ENCODE data around the gene CAPZA3.
"Not testable (repeated sequence)": the region's sequence is repeated elsewhere in the genome, so short reads cannot be mapped to it uniquely, and the experiment has no call there.

The CAPZA3 gene

GRCh38 chr12:18737819-18738218 is at the start of gene CAPZA3, which contains the start of gene PLCZ1:
TSS of gene CAPZA3 (plus strand) at chr12:18738119. CDS start at chr12:18738269, 150 bp downstream.
TSS of gene PLCZ1 (minus strand) at chr12:18738012. CDS start at chr12:18737371, 641 bp downstream.
- DNase-seq = no peak

- DNase-seq = no peak
Measured at GRCh38 chr12:18689771-18690170, 48.1 kb upstream of the CAPZA3 start.

DNA sequence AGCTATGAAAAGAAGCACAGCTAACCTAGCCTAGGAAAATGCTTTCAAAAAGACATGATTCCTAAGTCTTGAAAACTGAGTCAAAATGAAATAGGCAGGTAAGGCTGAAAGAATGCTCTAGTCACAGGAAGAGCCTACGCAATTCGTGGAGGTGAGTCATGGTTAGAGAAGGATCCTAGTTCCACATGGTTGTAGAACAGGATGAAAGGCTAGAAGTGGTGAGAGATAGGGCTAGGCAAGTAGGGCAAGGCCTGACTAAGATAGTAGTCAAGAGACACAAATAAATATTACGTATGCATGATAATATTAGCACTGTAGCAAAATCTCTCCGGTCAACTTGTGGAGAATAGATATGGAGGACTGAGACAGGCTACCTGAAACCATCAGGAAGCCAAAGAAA is 47.3 kb upstream of the CAPZA3 start:
- no peak for DNase-seq

DNA sequence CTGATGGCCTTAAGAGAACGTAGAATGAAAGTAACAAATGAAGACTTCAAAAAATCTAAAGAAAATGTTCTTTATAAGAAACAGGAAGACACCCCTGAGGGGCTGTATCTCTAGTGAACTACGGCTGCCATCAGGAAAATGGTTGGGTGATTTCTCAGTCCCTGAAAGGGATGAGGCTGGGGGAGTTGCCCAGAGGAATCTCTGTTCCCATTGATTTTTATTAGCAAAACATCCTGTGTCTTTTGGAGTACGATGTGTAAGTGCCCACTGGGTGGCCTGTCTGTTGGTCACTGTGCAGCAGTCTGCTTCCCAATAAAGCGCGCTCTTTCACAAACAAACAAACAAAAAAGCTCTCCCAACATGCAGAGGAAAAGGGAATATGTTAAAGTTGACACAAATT is 43.9 kb upstream of the CAPZA3 start:
- DNase-seq = not testable (repeated sequence)

DNA sequence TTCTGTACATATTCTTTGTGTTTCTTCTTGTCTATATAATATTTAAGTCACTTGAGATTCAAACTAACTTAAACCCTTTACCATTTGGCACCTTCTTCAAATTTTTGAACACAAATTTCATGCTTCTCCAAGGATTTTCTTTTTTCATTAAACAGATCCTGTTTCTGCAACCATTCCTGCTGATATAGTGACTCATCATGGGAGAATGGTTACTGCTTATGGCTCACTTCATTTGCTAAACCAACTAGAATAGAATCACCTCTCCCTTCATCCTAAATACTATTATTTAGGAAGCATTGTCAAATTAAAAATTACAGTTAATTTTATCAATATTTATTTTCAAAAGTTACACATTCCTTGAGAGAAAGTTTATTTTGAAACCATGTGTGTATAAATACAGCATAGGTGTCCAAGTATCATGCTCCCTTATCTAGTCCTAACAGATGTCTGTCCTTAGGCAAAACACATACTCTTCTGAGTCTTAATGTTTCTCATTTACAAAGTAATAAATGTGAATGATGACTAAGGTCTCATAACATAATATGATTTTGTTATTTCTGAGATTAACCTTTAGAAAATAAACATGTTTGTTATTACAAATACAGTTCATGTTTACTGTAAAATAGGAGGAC is 40.8 kb upstream of the CAPZA3 start:
- DNase-seq = no peak

DNA sequence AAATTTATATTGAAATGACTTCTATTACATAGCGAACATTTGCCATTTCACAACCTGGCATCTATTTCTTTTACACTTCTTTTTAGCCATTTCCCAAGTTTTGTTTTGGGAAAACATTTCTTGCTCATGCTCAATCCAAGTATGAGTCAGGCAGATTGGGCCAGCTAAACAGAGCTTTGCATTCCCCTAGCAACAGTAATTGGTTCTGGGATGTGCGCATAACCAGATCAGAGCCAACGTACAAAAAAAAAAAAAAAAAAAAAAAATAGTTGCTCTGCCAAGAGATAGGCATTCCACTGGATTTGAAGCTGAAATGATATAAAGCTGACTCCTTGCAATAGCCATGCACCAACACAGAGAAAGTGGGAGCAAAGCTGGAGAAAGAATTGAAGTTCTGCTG is 37.6 kb upstream of the CAPZA3 start:
- DNase-seq = no peak

DNA sequence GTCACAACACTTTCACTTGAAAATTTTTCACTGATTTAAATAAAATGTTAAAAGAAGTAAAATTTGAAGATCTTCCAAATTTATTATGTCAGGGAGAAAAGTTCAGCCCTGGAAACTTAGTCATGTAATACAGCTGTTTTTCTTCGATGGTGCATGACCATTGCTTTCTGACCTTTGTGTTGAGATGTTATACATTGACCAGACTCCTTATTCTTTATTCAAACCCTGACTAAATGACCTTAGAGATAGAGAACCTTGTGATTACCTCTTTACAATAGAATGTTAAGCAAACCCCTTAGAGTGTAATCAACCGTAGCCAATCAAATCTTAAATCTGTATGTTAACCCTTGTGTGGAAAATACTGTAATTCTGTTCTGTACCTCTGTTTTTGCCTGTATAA is 34.6 kb upstream of the CAPZA3 start:
- DNase-seq = no peak

DNA sequence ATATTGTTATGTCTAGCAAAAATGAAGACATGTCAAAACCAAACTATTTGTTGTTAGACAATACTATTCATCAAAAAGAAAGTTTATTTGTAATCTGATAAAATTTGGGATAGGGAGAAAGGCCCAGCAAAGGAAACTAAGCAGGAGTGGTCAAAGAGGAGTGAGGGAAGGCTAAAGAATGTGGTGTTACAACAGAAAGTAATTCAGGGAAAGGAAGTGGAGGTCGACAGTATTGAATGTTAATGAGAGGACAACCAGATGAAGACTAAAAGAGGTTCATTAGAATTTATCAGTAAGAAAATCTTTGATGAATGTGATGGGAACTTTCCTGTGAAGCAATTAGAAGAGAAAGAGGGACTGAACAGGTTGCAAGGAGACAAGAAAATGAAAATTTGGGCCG is 34.0 kb upstream of the CAPZA3 start:
- no peak for DNase-seq

DNA sequence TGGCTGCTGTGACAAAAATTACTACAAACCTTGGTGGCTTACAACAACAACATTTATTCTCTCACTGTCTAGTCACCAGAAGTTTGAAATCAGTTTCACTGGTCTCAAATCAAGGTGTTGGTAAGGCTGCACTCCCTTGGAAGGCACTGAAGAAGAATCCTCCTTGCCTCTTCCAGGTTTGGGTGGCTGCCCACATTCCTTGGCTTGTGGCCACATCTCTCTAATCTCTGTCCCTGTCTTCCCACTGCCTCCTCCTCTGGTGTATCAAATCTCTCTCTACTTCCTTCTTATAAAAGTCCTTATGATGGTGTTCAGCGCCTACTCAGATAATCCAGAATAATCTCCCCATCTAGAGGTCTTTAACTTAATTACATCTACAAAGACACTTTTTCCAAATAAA is 31.1 kb upstream of the CAPZA3 start:
- no peak for DNase-seq

- DNase-seq = no peak
Measured at GRCh38 chr12:18716236-18716635, 21.7 kb upstream of the CAPZA3 start.

- DNase-seq = no peak
Measured at GRCh38 chr12:18718462-18718861, 19.5 kb upstream of the CAPZA3 start.

- no peak for DNase-seq
Measured at GRCh38 chr12:18719922-18720510, 17.9 kb upstream of the CAPZA3 start.

DNA sequence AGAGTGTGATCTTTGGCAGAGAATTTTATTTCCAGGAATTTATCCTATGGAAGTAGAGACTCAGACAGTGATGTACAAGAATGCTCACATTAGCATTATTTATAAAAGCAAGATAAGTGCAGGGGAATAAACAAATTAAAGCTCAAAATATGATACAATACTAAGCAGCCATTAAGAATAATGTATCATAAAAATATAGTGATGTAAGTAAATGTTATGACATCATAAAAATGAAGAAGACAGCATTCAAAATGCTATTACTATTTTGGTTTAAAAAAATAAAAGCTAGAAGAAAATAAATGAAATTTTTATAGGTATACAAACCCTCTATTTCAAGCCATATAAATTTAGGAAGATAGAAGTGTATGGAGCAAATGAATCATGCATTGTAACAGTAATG is 17.2 kb upstream of the CAPZA3 start:
- DNase-seq = no peak

- DNase-seq = no peak
Measured at GRCh38 chr12:18721452-18721851, 16.5 kb upstream of the CAPZA3 start.

DNA sequence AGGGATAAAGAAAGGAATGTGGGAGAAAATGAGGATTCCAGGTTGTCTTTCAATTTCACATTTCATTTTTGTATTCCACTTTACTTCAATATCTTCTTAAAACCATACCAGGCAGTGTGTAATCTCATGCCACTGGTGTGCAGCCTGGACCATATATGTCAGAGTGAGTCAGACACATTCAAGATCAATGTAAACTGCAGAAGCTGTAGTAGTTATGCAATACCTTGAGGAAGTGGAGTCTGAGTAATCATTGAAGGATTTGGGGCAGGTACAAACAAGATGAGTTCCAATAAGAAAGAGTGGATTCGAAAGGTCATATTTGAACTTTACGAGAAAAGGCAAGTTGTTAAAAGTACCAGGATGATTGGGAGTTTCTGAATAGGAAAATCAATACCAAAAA is 14.2 kb upstream of the CAPZA3 start:
- no peak for DNase-seq

DNA sequence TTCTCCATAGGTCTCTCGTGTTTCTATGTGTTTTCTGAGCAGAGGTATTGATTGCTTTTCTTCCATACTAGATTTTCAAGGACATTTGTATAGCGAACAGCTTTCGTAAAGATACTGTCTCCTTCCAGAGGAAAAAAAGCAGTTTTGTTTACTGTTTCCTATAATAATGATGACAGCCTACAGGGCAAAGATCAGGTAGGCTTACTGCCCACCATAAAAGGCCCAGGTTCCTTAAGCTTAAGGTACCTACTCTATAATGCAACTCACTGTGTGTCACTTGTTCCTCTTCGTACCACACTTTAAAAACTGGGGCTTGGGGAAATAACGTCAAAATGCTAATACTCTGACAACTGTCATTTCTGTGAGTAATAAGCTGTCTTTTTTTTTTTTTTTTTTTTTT is 6.8 kb upstream of the CAPZA3 start:
- DNase-seq = no peak

DNA sequence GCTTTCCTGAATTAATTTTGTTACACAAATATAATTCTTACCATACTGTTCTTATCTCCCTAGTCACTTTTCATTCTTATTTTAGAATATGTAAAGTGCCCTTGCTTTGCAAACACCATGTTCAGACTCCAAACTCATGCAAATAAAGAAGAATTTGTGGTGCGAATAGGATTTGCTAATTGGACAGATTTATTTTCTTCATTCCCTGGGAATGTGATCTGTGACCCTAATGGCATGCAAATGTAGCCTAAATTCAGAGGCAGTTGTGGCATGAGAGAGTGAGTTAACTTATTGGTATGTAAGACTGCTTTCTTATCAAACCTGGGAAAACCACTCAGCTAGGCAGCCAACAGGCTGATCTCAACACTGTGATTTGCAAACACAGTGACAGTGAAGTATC is 10.0 kb downstream of the CAPZA3 start:
- no peak for DNase-seq

GRCh38 chr12:18749386-18749957 is 11.6 kb downstream of the CAPZA3 start:
- no peak for DNase-seq

DNA sequence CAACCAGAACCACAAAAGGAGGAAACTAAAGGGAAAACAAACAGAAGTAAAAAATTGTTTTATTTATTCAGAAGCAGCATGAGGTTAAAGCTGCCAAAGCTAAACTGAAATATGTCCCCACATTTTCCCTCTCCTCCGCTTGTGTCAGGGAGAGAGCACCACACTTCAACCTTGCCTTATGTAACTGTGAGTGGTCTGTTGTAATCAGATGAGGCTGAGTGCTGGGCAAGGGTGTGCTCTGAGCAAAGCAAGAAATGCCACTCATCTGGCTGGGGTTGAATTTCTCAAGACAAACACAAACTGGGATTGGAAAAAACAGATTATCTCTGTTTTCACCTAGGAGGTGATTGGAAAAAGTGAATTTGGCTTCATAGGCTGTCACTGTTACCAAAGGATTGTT is 12.2 kb downstream of the CAPZA3 start:
- DNase-seq = no peak

- DNase-seq = no peak
Measured at GRCh38 chr12:18751866-18752265, 13.9 kb downstream of the CAPZA3 start.

GRCh38 chr12:18752280-18752920 is 14.5 kb downstream of the CAPZA3 start:
- DNase-seq = no peak

- no peak for DNase-seq
Measured at GRCh38 chr12:18752947-18753346, 15.0 kb downstream of the CAPZA3 start.

- no peak for DNase-seq
Measured at GRCh38 chr12:18753481-18754123, 15.7 kb downstream of the CAPZA3 start.
